HCT116 (cell line): ENCODE measurements around the gene C1R. TPM values are rescaled to one million over a fixed set of nuclear protein-coding genes. Genes with fewer than 3 reads are reported as not detected.

Experiments used
- ATAC-seq: fragments of 200-7000 bp; cut with Tn5 transposase; 2 replicates; pipeline ENCODE4 v1.9.1; 2020; ENCODE audit warnings: mild to moderate bottlenecking, moderate library complexity
- BruUV-seq: library from RNA; stranded (reverse); fragments of 400-500 nt; replicated peaks from 2 replicates; lab custom pipeline; 2021; lab: Mats Ljungman, UMichigan
- CTCF ChIA-PET: fragments of 300-600 bp; sonication (Branson Sonifier 250); formaldehyde crosslinking; loops from one replicate; lab custom pipeline; 2021; ENCODE audit warnings: antibody characterized with exemption; lab: Charles Lee
- POLR2A ChIA-PET: fragments of 300-600, 350-600 bp; sonication (Branson Sonifier 250); formaldehyde crosslinking; loops from one replicate; lab custom pipeline; 2021; ENCODE audit warnings: antibody characterized with exemption; lab: Charles Lee
- RAD21 ChIA-PET, 2 experiments: fragments of 300-600 bp; sonication (Branson Sonifier 250); formaldehyde crosslinking; loops; one replicate each; lab custom pipeline; 2023; ENCODE audit warnings: low total read pairs in 2 of 2; ENCODE audit not compliant: uncharacterized antibody in 2 of 2, unreplicated experiment in 2 of 2, low non-redundant PET in 1 of 2; lab: Charles Lee
- DNase-seq: peaks from one replicate; pipeline ENCODE4 v3.0.0-alpha.2; 2010; ENCODE audit warnings: low read depth, low spot score
- H2AFZ ChIP-seq: fragments of 200-600 bp; shearing (Covaris generic), sonication (generic); 2 replicates; pipeline ENCODE4 v1.6.1; 2017; ENCODE audit warnings: low read depth, mixed run types, mixed read lengths, antibody characterized with exemption, low read length; ENCODE audit not compliant: poor library complexity, severe bottlenecking
- H3K27ac ChIP-seq: 2 replicates; pipeline ENCODE4 v1.5.1; 2012; ENCODE audit warnings: low read depth, low read length
- H3K27me3 ChIP-seq: fragments of 200-600 bp; sonication (generic); 2 replicates; pipeline ENCODE4 v1.6.1; 2016; ENCODE audit warnings: mixed run types, low read length, mixed read lengths; ENCODE audit not compliant: insufficient read depth
- H3K36me3 ChIP-seq, 2 experiments: fragments of 200-500 bp in 1 of 2; fragments of 200-600 bp in 1 of 2; sonication (Bioruptor generic) in 1 of 2; sonication (generic) in 1 of 2; 2 replicates each; pipeline versions ENCODE4 v1.5.1 to v1.6.1; 2014 to 2016; ENCODE audit warnings: low read length in 2 of 2, inconsistent platforms in 1 of 2, mixed read lengths in 1 of 2, mixed run types in 1 of 2; ENCODE audit not compliant: insufficient read depth in 2 of 2, control insufficient read depth in 1 of 2
- H3K4me1 ChIP-seq, 2 experiments: fragments of 200-600 bp in 1 of 2; sonication (generic) in 1 of 2; 2 replicates each; pipeline versions ENCODE4 v1.5.1 to v1.6.1; 2012 to 2017; ENCODE audit warnings: low read length in 2 of 2, inconsistent platforms in 1 of 2, mild to moderate bottlenecking in 1 of 2, mixed read lengths in 1 of 2, mixed run types in 1 of 2, moderate library complexity in 1 of 2; ENCODE audit not compliant: insufficient read depth in 2 of 2, control insufficient read depth in 1 of 2
- H3K4me2 ChIP-seq: fragments of 200-600 bp; sonication (generic); 2 replicates; pipeline ENCODE4 v1.6.1; 2017; ENCODE audit warnings: mixed run types, low read length, mixed read lengths
- H3K4me3 ChIP-seq, 2 experiments: fragments of 200-600 bp in 1 of 2; sonication (generic) in 1 of 2; replicated peaks in 1 of 2; 2 replicates each; pipeline ENCODE4 v1.5.1; 2011 to 2016; ENCODE audit warnings: low read length in 2 of 2, control low read depth in 1 of 2, low read depth in 1 of 2, mild to moderate bottlenecking in 1 of 2, mixed read lengths in 1 of 2, mixed run types in 1 of 2
- H3K79me2 ChIP-seq: fragments of 200-600 bp; sonication (generic); 2 replicates; pipeline ENCODE4 v1.6.1; 2017; ENCODE audit warnings: mild to moderate bottlenecking, mixed run types, low read length, moderate library complexity, mixed read lengths; ENCODE audit not compliant: insufficient read depth
- H3K9ac ChIP-seq: fragments of 200-600 bp; sonication (generic); 2 replicates; pipeline ENCODE4 v1.6.1; 2016; ENCODE audit warnings: low read length, mixed read lengths
- H3K9me2 ChIP-seq: fragments of 200-600 bp; sonication (generic), shearing (Covaris generic); 2 replicates; pipeline ENCODE4 v1.6.1; 2017; ENCODE audit warnings: mixed run types, mild to moderate bottlenecking, moderate library complexity; ENCODE audit not compliant: insufficient read depth
- H3K9me3 ChIP-seq, 2 experiments: fragments of 200-500 bp in 1 of 2; fragments of 200-600 bp in 1 of 2; sonication (Bioruptor generic) in 1 of 2; sonication (generic) in 1 of 2; 2 replicates each; pipeline ENCODE4 v1.6.1; 2014 to 2017; ENCODE audit warnings: low read length in 2 of 2, mixed read lengths in 2 of 2, inconsistent platforms in 1 of 2, low read depth in 1 of 2, mild to moderate bottlenecking in 1 of 2, mixed run types in 1 of 2, moderate library complexity in 1 of 2; ENCODE audit not compliant: control insufficient read depth in 1 of 2, insufficient read depth in 1 of 2
- H4K20me1 ChIP-seq: fragments of 200-600 bp; sonication (generic), shearing (Covaris generic); 2 replicates; pipeline ENCODE4 v1.6.1; 2017; ENCODE audit warnings: mixed run types, mild to moderate bottlenecking, moderate library complexity; ENCODE audit not compliant: insufficient read depth
- EZH2 ChIP-seq: fragments of 200-600 bp; sonication (generic); IDR thresholded peaks from 2 replicates; pipeline ENCODE4 v1.6.1; 2017; ENCODE audit warnings: antibody characterized with exemption, mixed run types
- EZH2phosphoT487 ChIP-seq: fragments of 200-600 bp; IDR thresholded peaks from 2 replicates; pipeline ENCODE4 v1.6.1; 2018; ENCODE audit warnings: antibody characterized with exemption, borderline replicate concordance
- POLR2A ChIP-seq: IDR thresholded peaks from 2 replicates; pipeline ENCODE4 v1.7.0; 2011; ENCODE audit warnings: borderline replicate concordance; ENCODE audit not compliant: insufficient read depth, insufficient read length; ENCODE audit errors: extremely low read depth
- POLR2AphosphoS5 ChIP-seq: IDR thresholded peaks from 2 replicates; pipeline ENCODE4 v1.6.1; 2011; ENCODE audit warnings: mild to moderate bottlenecking, low read depth, low read length, moderate library complexity
- RAD21 ChIP-seq: IDR thresholded peaks from 2 replicates; pipeline ENCODE4 v1.6.1; 2012; ENCODE audit warnings: low read depth, mild to moderate bottlenecking
- SIN3A ChIP-seq: IDR thresholded peaks from 2 replicates; pipeline ENCODE4 v1.6.1; 2012; ENCODE audit warnings: low read depth
- SP1 ChIP-seq: IDR thresholded peaks from 2 replicates; pipeline ENCODE4 v1.6.1; 2012; ENCODE audit warnings: low read depth
- SRF ChIP-seq: IDR thresholded peaks from 2 replicates; pipeline ENCODE4 v1.6.1; 2012; ENCODE audit warnings: low read depth
- TCF7L2 ChIP-seq: IDR thresholded peaks from 2 replicates; pipeline ENCODE4 v1.7.0; 2011; ENCODE audit warnings: borderline replicate concordance, inconsistent platforms; ENCODE audit not compliant: insufficient read depth, insufficient read length; ENCODE audit errors: extremely low read depth
- intact Hi-C: fragments of 100-400 bp; cut with micrococcal nuclease; formaldehyde crosslinking; loops from 2 replicates; pipeline ENCODE4 v1.10.0; 2022
- total RNA-seq: library from RNA; stranded (reverse); gene quantifications from one replicate; pipeline ENCODE4 v1.2.1, GENCODE V29; 2021; ENCODE audit not compliant: unreplicated experiment
- TF ChIP-seq, protein P1 (sequence below): IDR thresholded peaks from 2 replicates; pipeline ENCODE4 v1.6.1; 2012

C1R gene
- total RNA-seq, 1 experiment from 2014 or later = 4.3 TPM

DNA sequence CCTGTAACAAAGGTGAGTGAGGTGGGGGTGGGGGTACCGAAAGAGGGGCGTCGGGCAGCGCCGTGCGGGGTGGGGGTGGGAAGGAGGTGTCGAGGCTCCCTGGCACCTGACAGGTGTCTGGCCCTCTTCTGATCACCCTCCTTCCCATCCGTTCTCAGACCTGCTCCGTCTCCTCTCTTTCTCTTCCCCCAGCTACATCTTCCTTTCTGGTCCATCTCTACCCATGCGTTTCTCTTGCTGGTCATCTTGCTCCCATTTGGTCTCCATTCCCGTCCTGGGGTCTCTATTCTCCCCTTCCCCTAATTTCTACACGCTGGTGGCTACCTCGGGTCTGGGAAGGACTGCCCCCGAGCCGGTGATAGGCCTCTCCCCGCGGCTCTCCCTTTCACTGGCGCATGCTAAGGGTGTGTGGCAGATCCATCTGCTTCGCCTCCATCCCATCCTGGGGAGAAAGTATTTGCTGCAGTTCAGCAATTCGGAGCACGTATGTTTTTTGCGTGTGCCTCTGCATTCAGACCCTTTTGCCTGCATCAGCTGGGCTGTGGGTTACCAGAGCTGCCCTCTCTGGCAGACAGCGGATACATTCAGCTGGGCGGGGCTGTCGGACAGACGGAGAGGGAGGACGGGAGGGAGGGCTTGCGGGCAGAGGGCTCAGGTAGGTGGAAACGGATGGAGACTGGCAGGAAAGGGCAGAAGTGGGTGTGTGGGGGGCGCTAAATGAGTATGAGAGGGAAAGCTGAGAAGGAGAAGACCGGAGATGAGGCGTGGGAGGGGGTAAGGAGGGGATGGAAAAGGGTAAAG lies 38.7 kb upstream of the C1R start:
- TF ChIP-seq POLR2A = no peak
- no peak for TF ChIP-seq RAD21
- TF ChIP-seq EZH2 = no peak
- no peak for TF ChIP-seq SIN3A
- TF ChIP-seq, protein P1, sequence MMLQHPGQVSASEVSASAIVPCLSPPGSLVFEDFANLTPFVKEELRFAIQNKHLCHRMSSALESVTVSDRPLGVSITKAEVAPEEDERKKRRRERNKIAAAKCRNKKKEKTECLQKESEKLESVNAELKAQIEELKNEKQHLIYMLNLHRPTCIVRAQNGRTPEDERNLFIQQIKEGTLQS = no peak
- no peak for TF ChIP-seq SP1
- no peak for TF ChIP-seq SRF
- TF ChIP-seq, all 23 proteins: peak for 0
- ChIA-PET CTCF (no interaction called here), RAD21 (no interaction called here), POLR2A (interaction anchor here (0.7 kb wide), 1 partner anchor 8 kb away, joined by 3 read pairs; no protein-coding TSS in a partner anchor)
- ATAC-seq = peak; percentile 66
- Histone ChIP-seq H4K20me1 (no peaks in the 10 kb centered on the region), H3K9ac (peak overlapping the region; percentile 59), H3K9me2 (no peaks in the 10 kb centered on the region), H3K4me1 (peaks cover 7 to 35% of the 10 kb centered on the region in 2 experiments), H3K79me2 (no peaks in the 10 kb centered on the region), H3K4me2 (peak overlapping the region; percentile 73), H3K27ac (peak overlapping the region; percentile 41; the same call in 1 of the 2 replicates), H2AFZ (no peak overlapping the region), H3K4me3 (peak overlapping the region; percentile 51 to 59), H3K27me3 (no peaks in the 10 kb centered on the region), H3K36me3 (no peaks in the 10 kb centered on the region; a peak in 1 of 4 replicates), H3K9me3 (no peaks in the 10 kb centered on the region)
- intact Hi-C loops = no loop called here
- BruUV-seq = TSS peak; percentile 29
- no peak for DNase-seq

DNA sequence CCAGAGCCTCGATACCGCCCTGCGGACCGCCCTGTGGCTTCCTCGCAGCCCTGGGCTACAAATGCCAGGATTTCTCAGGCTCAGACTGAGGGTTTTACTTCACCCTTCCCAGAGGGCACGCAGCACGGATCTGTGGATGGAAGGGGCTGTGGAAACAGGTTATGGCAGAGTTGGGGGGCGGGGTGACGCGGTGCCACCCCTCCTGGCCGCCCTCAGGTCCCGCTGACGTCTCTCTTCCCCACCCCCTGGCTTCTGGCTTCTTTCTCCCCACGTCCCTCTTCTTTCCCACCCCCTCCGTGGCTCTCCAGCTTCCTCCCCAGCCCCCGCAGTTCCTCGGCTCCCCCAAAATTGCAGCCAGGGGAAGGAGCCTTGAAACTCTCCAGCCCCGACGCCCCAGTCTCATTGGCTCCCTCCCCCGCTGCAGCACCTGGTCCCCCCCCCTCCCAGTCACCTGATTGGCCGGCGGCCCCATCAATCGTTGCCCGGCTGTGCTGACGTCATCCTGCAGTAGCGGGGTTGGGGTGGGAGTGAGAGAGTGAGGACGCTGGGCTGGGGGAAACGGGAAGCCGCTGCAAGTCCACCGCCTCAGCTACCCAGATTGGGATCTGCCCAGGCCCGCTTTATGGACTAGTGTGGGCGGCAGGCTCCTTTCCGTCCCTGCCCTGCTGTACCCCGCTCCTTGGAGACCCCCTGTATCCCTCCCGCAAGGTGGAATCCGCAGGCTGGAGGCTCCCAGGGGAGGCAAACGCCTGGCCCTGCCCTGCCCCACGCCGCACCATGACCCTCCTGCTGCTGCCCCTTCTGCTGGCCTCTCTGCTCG lies 37.8 kb upstream of the C1R start, which contains the start of gene CLSTN3:
Gene CLSTN3 (plus strand): TSS at position 500 of the 820 bp plus-strand sequence. CDS start 278 bp downstream, at position 778.
- no peak within 1 kb of the TSS for H2AFZ ChIP-seq
- H3K9ac ChIP-seq = peak within 1 kb of the TSS; percentile 59
- RAD21 ChIA-PET = no interaction called here
- no peaks in the 10 kb centered on the region for H3K79me2 ChIP-seq
- POLR2A ChIA-PET = no interaction called here
- peak within 1 kb of the TSS; percentile 41; the same call in 1 of the 2 replicates for H3K27ac ChIP-seq
- TF ChIP-seq SP1 (peak; percentile 65; the same call in 1 of the 2 replicates), TCF7L2 (peak; percentile 80), POLR2AphosphoS5 (0 out of 2 replicates have a peak, but pooled peaks have one; percentile 11), EZH2phosphoT487 (no peak)
- peak within 1 kb of the TSS; percentile 73 for H3K4me2 ChIP-seq
- no peaks in the 10 kb centered on the region for H3K9me3 ChIP-seq
- ATAC-seq = peak; percentile 79
- peak within 1 kb of the TSS; percentile 51 to 59 for H3K4me3 ChIP-seq
- intact Hi-C loops = no loop called here
- no peaks in the 10 kb centered on the region; a peak in 1 of 4 replicates for H3K36me3 ChIP-seq
- CTCF ChIA-PET = no interaction called here
- BruUV-seq = no TSS peak
- no peaks in the 10 kb centered on the region for H3K9me2 ChIP-seq
- no peaks in the 10 kb centered on the region for H3K27me3 ChIP-seq
- no peaks in the 10 kb centered on the region for H4K20me1 ChIP-seq
- DNase-seq = no peak
- peaks cover 7 to 35% of the 10 kb centered on the region in 2 experiments for H3K4me1 ChIP-seq
